IMR-90 (cell line): ENCODE data around the gene SF3A1. TPM values are rescaled to one million over a fixed set of nuclear protein-coding genes. Genes with fewer than 3 reads are reported as not detected.

Experiments used
- BHLHE40 ChIP-seq: fragments of 150-350 bp; IDR thresholded peaks from 2 replicates; pipeline ENCODE4 v1.6.1; 2016; ENCODE audit warnings: mild to moderate bottlenecking, low read depth, low read length
- MAZ ChIP-seq: IDR thresholded peaks from 2 replicates; pipeline ENCODE4 v1.6.1; 2012; ENCODE audit warnings: low read depth, mild to moderate bottlenecking, low read length, improper control_type of control experiment, moderate library complexity, borderline replicate concordance
- polyA plus RNA-seq, 3 experiments: library from polyadenylated mRNA; depleted of rRNA; stranded (reverse); fragments of >200 nt; gene quantifications; 2 replicates each; pipeline ENCODE4 v1.2.3, GENCODE V29; 2012; ENCODE audit warnings: low replicate concordance in 1 of 3
- total RNA-seq: library from RNA; depleted of rRNA; stranded (reverse); fragments of >200 nt; gene quantifications from 2 replicates; pipeline ENCODE4 v1.2.3, GENCODE V29; 2012

SF3A1 gene
- total and polyA plus RNA-seq, 2 of the 4 experiments (the other 2 are of a cell fraction), result 36.9 to 67.2 TPM

- TF ChIP-seq MAZ (peak; percentile 69), BHLHE40 (no peak)
These were observed 34.4 kb upstream of the SF3A1 start (continued) for GRCh38 chr22:30390974-30391691.
